Lung (tissue), 12 donors: Measurements from ENCODE around the gene VSNL1. TPM values are rescaled to one million over a fixed set of nuclear protein-coding genes. Genes with fewer than 3 reads are reported as not detected.
A peak's percentile ranks its signal among the peaks of the same experiment; 100 is the strongest.

Experiments
- ATAC-seq: fragments of 200-7000 bp; cut with Tn5 transposase; one replicate; pipeline ENCODE4 v1.9.1; 2020; ENCODE audit warnings: moderate number of reproducible peaks; ENCODE audit not compliant: insufficient read depth, low FRiP score
- DNase-seq, 3 donors: peaks; one replicate each; pipeline ENCODE4 v3.0.0-alpha.2; 2013 to 2017
- H3K27ac ChIP-seq, 2 donors: one replicate each; pipeline ENCODE4 v1.5.1; 2013; ENCODE audit warnings: mild to moderate bottlenecking in 2 of 2, moderate library complexity in 2 of 2, control low read depth in 1 of 2, inconsistent platforms in 1 of 2, low read depth in 1 of 2, low read length in 1 of 2
- H3K27me3 ChIP-seq, 3 donors: one replicate each; pipeline ENCODE4 v1.5.1; 2013; ENCODE audit warnings: low read length in 2 of 3; ENCODE audit not compliant: control insufficient read depth in 3 of 3, insufficient read depth in 3 of 3
- H3K36me3 ChIP-seq, 4 donors: one replicate each; pipeline ENCODE4 v1.5.1; 2013; ENCODE audit warnings: low read length in 4 of 4, mild to moderate bottlenecking in 1 of 4, moderate library complexity in 1 of 4; ENCODE audit not compliant: control insufficient read depth in 4 of 4, insufficient read depth in 4 of 4
- H3K4me1 ChIP-seq, 5 donors: one replicate each; pipeline ENCODE4 v1.5.1; 2013; ENCODE audit warnings: low read length in 5 of 5, mild to moderate bottlenecking in 2 of 5, moderate library complexity in 1 of 5; ENCODE audit not compliant: control insufficient read depth in 5 of 5, insufficient read depth in 5 of 5
- H3K4me3 ChIP-seq: one replicate; pipeline ENCODE4 v1.5.1; 2013; ENCODE audit warnings: mild to moderate bottlenecking, control low read depth, moderate library complexity
- H3K9ac ChIP-seq, 2 donors: one replicate each; pipeline ENCODE4 v1.5.1; 2013; ENCODE audit warnings: low read length in 2 of 2, control low read depth in 1 of 2; ENCODE audit not compliant: insufficient read depth in 1 of 2
- H3K9me3 ChIP-seq, 4 donors: one replicate each; pipeline ENCODE4 v1.5.1; 2013; ENCODE audit warnings: low read length in 3 of 4, mild to moderate bottlenecking in 1 of 4, moderate library complexity in 1 of 4; ENCODE audit not compliant: control insufficient read depth in 4 of 4, insufficient read depth in 3 of 4
- WGBS, 2 donors: extraction: QIAGEN DNeasy Blood & Tissue Kit; methylation state at CpG; one replicate each; pipeline ENCODE4 v1.1.7; 2013; 5-methylcytosine and 5-hydroxymethylcytosine counted together
- polyA plus RNA-seq, 2 donors: library from polyadenylated mRNA; stranded (reverse); fragments of 200-250 nt; gene quantifications; one replicate each; pipeline ENCODE4 v1.2.1, GENCODE V29; 2013
- total RNA-seq, 2 donors: library from RNA; depleted of rRNA in 1 of 2; stranded (reverse); fragments of >200 nt in 1 of 2; gene quantifications; one replicate each; pipeline ENCODE4 v1.2.1, GENCODE V29; 2014 to 2021
- TF ChIP-seq, protein P1 (sequence below): IDR thresholded peaks from 2 replicates; pipeline ENCODE4 v1.5.1; 2012; ENCODE audit warnings: mild to moderate bottlenecking; ENCODE audit errors: control extremely low read depth, extremely low read depth
- donor health status: control.
- donor health status: control.
- donor health status: Bipolar disorder and iron deficiency.
- donor health status: healthy.
- donor health status: DM: yes; HTN: yes; CAD: no.

VSNL1 gene
- total and polyA plus RNA-seq, 4 donors, result 0.87 to 6.9 (median 1.5) TPM

DNA sequence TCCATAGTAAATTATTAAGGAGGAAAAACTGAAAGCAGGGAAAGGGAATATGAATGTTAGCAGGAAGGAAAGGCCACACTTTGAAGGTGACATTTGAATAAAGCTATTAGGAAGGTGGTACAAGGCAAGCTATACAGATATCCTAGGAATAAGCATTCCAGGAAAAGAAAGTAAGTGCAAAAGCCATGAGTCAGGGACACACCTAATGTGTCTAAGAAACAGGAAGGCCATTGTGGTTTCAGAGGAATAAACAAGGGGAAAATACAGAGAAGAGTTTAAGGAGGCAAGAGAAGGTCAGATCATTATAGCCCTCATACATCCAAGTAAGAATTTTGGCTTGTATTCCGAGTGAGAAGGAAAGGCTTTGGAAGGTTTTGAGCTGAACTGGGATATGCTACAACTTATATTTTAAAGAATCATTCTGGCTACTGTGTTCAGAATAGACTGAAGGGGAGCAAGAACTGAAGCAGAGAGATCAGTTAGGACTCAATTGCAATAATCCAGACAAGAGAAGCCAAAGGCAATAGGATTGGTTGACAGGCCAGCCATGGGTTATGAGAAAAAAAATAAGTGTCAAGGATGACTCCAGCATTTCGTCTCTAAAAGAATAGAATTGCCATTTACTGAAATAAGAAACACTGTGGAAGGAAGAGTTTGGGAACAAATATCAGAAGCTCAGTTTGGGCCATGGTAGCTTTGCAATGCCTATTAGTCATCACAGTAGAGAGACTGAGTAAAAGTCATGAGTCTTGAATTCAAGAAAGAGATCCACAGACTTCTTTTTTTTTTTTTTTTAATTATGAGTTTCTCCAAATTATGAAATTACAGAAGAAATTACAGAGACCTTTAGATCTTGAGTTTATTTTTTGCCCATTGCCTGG, 33.5 kb upstream of the VSNL1 start:
- no peak for ATAC-seq
- Histone ChIP-seq H3K9ac (no peak overlapping the region), H3K27me3 (no peaks in the 10 kb centered on the region), H3K4me1 (no peaks in the 10 kb centered on the region), H3K27ac (no peak overlapping the region), H3K4me3 (no peak overlapping the region), H3K36me3 (no peaks in the 10 kb centered on the region), H3K9me3 (no peaks in the 10 kb centered on the region)
- 81 to 84% methylated on average over 2 of the region's 2 CpGs for WGBS, 2 donors
- no peak for DNase-seq
- TF ChIP-seq, protein P1, sequence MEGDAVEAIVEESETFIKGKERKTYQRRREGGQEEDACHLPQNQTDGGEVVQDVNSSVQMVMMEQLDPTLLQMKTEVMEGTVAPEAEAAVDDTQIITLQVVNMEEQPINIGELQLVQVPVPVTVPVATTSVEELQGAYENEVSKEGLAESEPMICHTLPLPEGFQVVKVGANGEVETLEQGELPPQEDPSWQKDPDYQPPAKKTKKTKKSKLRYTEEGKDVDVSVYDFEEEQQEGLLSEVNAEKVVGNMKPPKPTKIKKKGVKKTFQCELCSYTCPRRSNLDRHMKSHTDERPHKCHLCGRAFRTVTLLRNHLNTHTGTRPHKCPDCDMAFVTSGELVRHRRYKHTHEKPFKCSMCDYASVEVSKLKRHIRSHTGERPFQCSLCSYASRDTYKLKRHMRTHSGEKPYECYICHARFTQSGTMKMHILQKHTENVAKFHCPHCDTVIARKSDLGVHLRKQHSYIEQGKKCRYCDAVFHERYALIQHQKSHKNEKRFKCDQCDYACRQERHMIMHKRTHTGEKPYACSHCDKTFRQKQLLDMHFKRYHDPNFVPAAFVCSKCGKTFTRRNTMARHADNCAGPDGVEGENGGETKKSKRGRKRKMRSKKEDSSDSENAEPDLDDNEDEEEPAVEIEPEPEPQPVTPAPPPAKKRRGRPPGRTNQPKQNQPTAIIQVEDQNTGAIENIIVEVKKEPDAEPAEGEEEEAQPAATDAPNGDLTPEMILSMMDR, result no peak

DNA sequence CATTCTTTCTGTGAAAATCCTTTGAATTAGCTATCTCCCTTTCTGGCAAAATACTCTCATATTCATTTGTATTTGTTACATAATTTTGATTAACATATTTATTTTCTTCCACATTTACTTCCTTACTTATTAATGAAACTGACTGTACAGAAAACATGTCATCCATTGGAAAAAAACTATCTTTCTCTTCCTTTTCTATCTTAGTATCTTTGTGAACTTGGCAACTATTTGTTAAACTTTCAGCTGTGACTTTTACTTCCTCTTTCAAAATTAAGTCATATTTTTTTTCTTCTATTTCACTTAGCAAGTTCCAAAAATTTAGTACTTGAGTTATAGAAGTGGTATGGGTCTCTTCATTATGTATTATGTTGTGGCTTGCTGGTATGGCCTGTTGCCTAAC, 24.8 kb upstream of the VSNL1 start:
- ATAC-seq, result no peak
- no peak overlapping the region for H3K9ac ChIP-seq
- DNase-seq, result no peak
- H3K36me3 ChIP-seq, result no peaks in the 10 kb centered on the region
- no peaks in the 10 kb centered on the region for H3K27me3 ChIP-seq
- no peaks in the 10 kb centered on the region for H3K9me3 ChIP-seq
- TF ChIP-seq, protein P1, result no peak
- H3K27ac ChIP-seq, result no peak overlapping the region
- no peak overlapping the region for H3K4me3 ChIP-seq
- H3K4me1 ChIP-seq, result peaks cover 0 to 20% (median 0%) of the 10 kb centered on the region in 5 donors

DNA sequence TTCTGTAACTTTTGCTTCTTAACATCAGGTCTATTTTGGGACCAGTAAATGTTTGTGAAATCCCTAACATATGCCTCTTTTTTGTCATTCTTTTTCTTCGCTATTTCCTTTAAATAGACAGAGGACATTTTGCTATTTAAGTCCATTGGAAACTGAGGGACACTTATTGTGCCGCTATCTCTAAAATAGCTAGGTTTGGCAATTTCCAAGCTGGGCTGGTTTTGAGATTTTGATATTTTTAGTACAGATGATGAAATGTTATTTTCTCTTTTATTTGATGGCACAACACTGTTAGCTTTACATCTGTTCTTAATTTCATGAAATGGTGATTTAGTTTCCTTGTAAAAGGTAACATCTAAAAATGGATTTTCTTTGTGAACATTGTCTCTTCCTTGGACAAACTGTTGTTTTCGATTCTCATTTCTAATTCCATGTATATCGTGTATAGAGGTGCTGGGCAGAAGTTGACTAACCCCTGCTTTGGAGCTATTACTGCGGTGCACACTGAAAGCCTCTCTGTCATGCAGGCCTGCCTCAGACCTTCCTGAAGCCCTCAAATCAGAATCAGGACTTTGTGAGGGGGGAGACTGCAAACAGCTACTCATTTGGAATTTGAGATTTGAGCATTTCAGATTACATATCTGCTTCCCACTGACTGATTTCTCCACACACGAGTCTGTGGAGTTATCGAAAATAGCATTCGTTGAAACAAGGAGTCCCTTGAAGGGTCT, 22.9 kb upstream of the VSNL1 start:
- H3K36me3 ChIP-seq, result no peaks in the 10 kb centered on the region
- peaks cover 0 to 20% (median 0%) of the 10 kb centered on the region in 5 donors for H3K4me1 ChIP-seq
- peak overlapping the region; percentile 39 for H3K4me3 ChIP-seq
- TF ChIP-seq, protein P1, result no peak
- H3K27ac ChIP-seq, result peak overlapping the region; percentile 53 to 88
- ATAC-seq (no peak), DNase-seq (no peak)
- peak overlapping the region; percentile 61 to 66 for H3K9ac ChIP-seq
- H3K27me3 ChIP-seq, result no peaks in the 10 kb centered on the region
- no peaks in the 10 kb centered on the region for H3K9me3 ChIP-seq
- 39 to 40% methylated on average over 8 of the region's 8 CpGs for WGBS, 2 donors
